HepG2 (cell line): Measurements from ENCODE around the gene ARHGEF16. TPM values are rescaled to one million over a fixed set of nuclear protein-coding genes. Genes with fewer than 3 reads are reported as not detected.

ENCODE experiments used
- AFF4 ChIP-seq: sonication (generic); formaldehyde crosslinking; IDR thresholded peaks from 2 replicates; pipeline ENCODE4 v1.4.0; 2020; ENCODE audit warnings: missing genetic modification reagents
- ASH2L ChIP-seq: fragments of 300-600, 200-600 bp; sonication (generic); IDR thresholded peaks from 2 replicates; pipeline ENCODE4 v1.7.0; 2017; ENCODE audit warnings: low read depth, mild to moderate bottlenecking, moderate library complexity, mixed read lengths, low read length; ENCODE audit not compliant: insufficient read length
- ELF3 ChIP-seq: IDR thresholded peaks from 2 replicates; pipeline ENCODE4 v1.6.1; 2016; ENCODE audit warnings: missing genetic modification reagents, missing compliant biosample characterization
- GRHL1 ChIP-seq: sonication (generic); formaldehyde crosslinking; conservative IDR thresholded peaks from 2 replicates; pipeline ENCODE4 v1.8.0; 2022; ENCODE audit warnings: missing genetic modification reagents
- HDAC1 ChIP-seq: sonication (generic); formaldehyde crosslinking; IDR thresholded peaks from 2 replicates; pipeline ENCODE4 v1.5.1; 2020; ENCODE audit warnings: mild to moderate bottlenecking, missing genetic modification reagents
- MAFG ChIP-seq: sonication (generic); formaldehyde crosslinking; IDR thresholded peaks from 2 replicates; pipeline ENCODE4 v1.5.1; 2020; ENCODE audit warnings: mild to moderate bottlenecking, missing genetic modification reagents
- MIER2 ChIP-seq: IDR thresholded peaks from 2 replicates; pipeline ENCODE4 v1.6.1; 2016; ENCODE audit warnings: missing biosample characterization, missing genetic modification reagents
- PITX1 ChIP-seq: sonication (generic); formaldehyde crosslinking; IDR thresholded peaks from 2 replicates; pipeline ENCODE4 v1.5.1; 2020; ENCODE audit warnings: mild to moderate bottlenecking, missing genetic modification reagents
- RBAK ChIP-seq: sonication (generic); formaldehyde crosslinking; IDR thresholded peaks from 2 replicates; pipeline ENCODE4 v1.5.1; 2020; ENCODE audit warnings: mild to moderate bottlenecking, missing genetic modification reagents
- TFAP4 ChIP-seq: sonication (generic); IDR thresholded peaks from 2 replicates; pipeline ENCODE4 v1.6.1; 2016; ENCODE audit warnings: low read depth, borderline replicate concordance
- ZBED4 ChIP-seq: sonication (generic); formaldehyde crosslinking; IDR thresholded peaks from 2 replicates; pipeline ENCODE4 v1.4.0; 2020; ENCODE audit warnings: missing genetic modification reagents, borderline replicate concordance
- ZFP36L1 ChIP-seq: sonication (generic); formaldehyde crosslinking; IDR thresholded peaks from 2 replicates; pipeline ENCODE4 v1.8.0; 2022; ENCODE audit warnings: mild to moderate bottlenecking, missing genetic modification reagents, moderate library complexity
- ZFP90 ChIP-seq: sonication (generic); formaldehyde crosslinking; IDR thresholded peaks from 2 replicates; pipeline ENCODE4 v1.8.0; 2022; ENCODE audit warnings: missing genetic modification reagents, mild to moderate bottlenecking, inconsistent platforms, borderline replicate concordance
- ZNF264 ChIP-seq: sonication (generic); formaldehyde crosslinking; IDR thresholded peaks from 2 replicates; pipeline ENCODE4 v1.4.0; 2020; ENCODE audit warnings: missing genetic modification reagents
- ZNF512 ChIP-seq: sonication (generic); formaldehyde crosslinking; IDR thresholded peaks from 2 replicates; pipeline ENCODE4 v1.4.0; 2020; ENCODE audit warnings: mild to moderate bottlenecking, missing genetic modification reagents
- ZNF703 ChIP-seq: sonication (generic); formaldehyde crosslinking; IDR thresholded peaks from 2 replicates; pipeline ENCODE4 v1.5.1; 2020; ENCODE audit warnings: missing genetic modification reagents, mild to moderate bottlenecking, moderate library complexity, borderline replicate concordance
- polyA plus RNA-seq, 8 experiments: library from polyadenylated mRNA; depleted of rRNA in 3 of 8; stranded (reverse) in 7 of 8; unstranded in 1 of 8; fragments of >200 nt; fragmentation: Illumina TruSeq in 4 of 8; extraction: Trizol in 4 of 8; gene quantifications; 2 replicates each; pipeline versions ENCODE4 v1.2.1 to v1.2.3, GENCODE V29; 2011 to 2016; ENCODE audit warnings: low read depth in 4 of 8, missing spikeins in 1 of 8, mixed read lengths in 1 of 8; ENCODE audit not compliant: insufficient read depth in 1 of 8
- total RNA-seq, 5 experiments: library from RNA; depleted of rRNA; stranded (reverse); fragments of >200 nt; fragmentation: Illumina TruSeq; extraction: Trizol; gene quantifications; 2 replicates each; pipeline ENCODE4 v1.2.3, GENCODE V29; 2016; ENCODE audit warnings: low read depth in 1 of 5

The ARHGEF16 gene
- total and polyA plus RNA-seq, 2 of the 13 experiments (the other 11 are each of a cell fraction or from before 2014, with no cell fraction given): 20.3 to 39.9 TPM

GRCh38 chr1:3456449-3456963, 2.0 kb downstream of the ARHGEF16 start (continued):
- TF ChIP-seq ZNF703 (no peak), AFF4 (CRISPR knock-in tag) (no peak), ZFP36L1 (CRISPR knock-in tag) (no peak), ZFP90 (CRISPR knock-in tag) (no peak), RBAK (CRISPR knock-in tag) (no peak), ZBED4 (CRISPR knock-in tag) (no peak), MIER2 (CRISPR knock-in tag) (no peak), ELF3 (CRISPR knock-in tag) (no peak), ASH2L (no peak), HDAC1 (0 out of 2 replicates have a peak, but pooled peaks have one; percentile 19), ZNF512 (CRISPR knock-in tag) (no peak), ZNF264 (CRISPR knock-in tag) (no peak), TFAP4 (peak; percentile 51; the same call in 1 of the 2 replicates), MAFG (CRISPR knock-in tag) (no peak), PITX1 (peak; percentile 76), GRHL1 (no peak)
